Measurements from ENCODE around the gene ENTHD1. TPM values are rescaled to one million over a fixed set of nuclear protein-coding genes. Genes with fewer than 3 reads are reported as not detected.

Gene ENTHD1
- polyA plus RNA-seq, 1 experiment: not detected

GRCh38 chr22:39771486-39771885, 122.1 kb downstream of the ENTHD1 start:
- TF ChIP-seq CTCF (IDR thresholded peaks at IDR 0.05; ENCODE audit: low read depth, low read length): no peak
- ChIA-PET POLR2A (no interaction called here), CTCF (no interaction called here)
- peaks cover 27% of the 10 kb centered on the region for H3K27me3 ChIP-seq (ENCODE audit: control insufficient read depth, insufficient read depth, low read length)
- no peak for DNase-seq (ENCODE audit: low read depth, low spot score)
- no peaks in the 10 kb centered on the region for H3K9me3 ChIP-seq (ENCODE audit: control insufficient read depth, insufficient read depth, low read length)
- no peak overlapping the region for H3K27ac ChIP-seq (ENCODE audit: low read depth, low read length)
- H3K4me3 ChIP-seq (ENCODE audit: low read depth, low read length): no peak overlapping the region

GRCh38 chr22:39765661-39766060, 127.9 kb downstream of the ENTHD1 start:
- CTCF ChIA-PET: interaction anchor here (0.6 kb wide), 1 partner anchor 384 kb away, joined by 3 read pairs; no protein-coding TSS in a partner anchor
- no peak for TF ChIP-seq CTCF (IDR thresholded peaks at IDR 0.05; ENCODE audit: low read depth, low read length)
- Histone ChIP-seq H3K4me3 (ENCODE audit: low read depth, low read length) (no peak overlapping the region), H3K27me3 (ENCODE audit: control insufficient read depth, insufficient read depth, low read length) (peaks cover 13% of the 10 kb centered on the region), H3K27ac (ENCODE audit: low read depth, low read length) (no peak overlapping the region), H3K9me3 (ENCODE audit: control insufficient read depth, insufficient read depth, low read length) (no peaks in the 10 kb centered on the region)
- DNase-seq (ENCODE audit: low read depth, low spot score): no peak
- POLR2A ChIA-PET: no interaction called here

GRCh38 chr22:39765046-39765445, 128.5 kb downstream of the ENTHD1 start:
- no peak for DNase-seq (ENCODE audit: low read depth, low spot score)
- POLR2A ChIA-PET: no interaction called here
- CTCF ChIA-PET: no interaction called here
- peaks cover 10% of the 10 kb centered on the region for H3K27me3 ChIP-seq (ENCODE audit: control insufficient read depth, insufficient read depth, low read length)
- TF ChIP-seq CTCF (IDR thresholded peaks at IDR 0.05; ENCODE audit: low read depth, low read length): no peak
- no peaks in the 10 kb centered on the region for H3K9me3 ChIP-seq (ENCODE audit: control insufficient read depth, insufficient read depth, low read length)
- no peak overlapping the region for H3K27ac ChIP-seq (ENCODE audit: low read depth, low read length)
- H3K4me3 ChIP-seq (ENCODE audit: low read depth, low read length): no peak overlapping the region

GRCh38 chr22:39763276-39763675, 130.3 kb downstream of the ENTHD1 start:
- CTCF ChIA-PET: interaction anchor here (0.6 kb wide), 1 partner anchor 59 kb away, joined by 3 read pairs; no protein-coding TSS in a partner anchor
- DNase-seq (ENCODE audit: low read depth, low spot score): no peak
- Histone ChIP-seq H3K4me3 (ENCODE audit: low read depth, low read length) (no peak overlapping the region), H3K27ac (ENCODE audit: low read depth, low read length) (no peak overlapping the region), H3K9me3 (ENCODE audit: control insufficient read depth, insufficient read depth, low read length) (no peaks in the 10 kb centered on the region), H3K27me3 (ENCODE audit: control insufficient read depth, insufficient read depth, low read length) (peaks cover 6% of the 10 kb centered on the region)
- POLR2A ChIA-PET: interaction anchor here (0.6 kb wide), 1 partner anchor 265 kb away, joined by 4 read pairs; no protein-coding TSS in a partner anchor
- no peak for TF ChIP-seq CTCF (IDR thresholded peaks at IDR 0.05; ENCODE audit: low read depth, low read length)

- no peak for DNase-seq (ENCODE audit: low read depth, low spot score)
- POLR2A ChIA-PET: no interaction called here
- Histone ChIP-seq H3K27me3 (ENCODE audit: control insufficient read depth, insufficient read depth, low read length) (peaks cover 18% of the 10 kb centered on the region), H3K4me3 (ENCODE audit: low read depth, low read length) (no peak overlapping the region), H3K27ac (ENCODE audit: low read depth, low read length) (no peak overlapping the region), H3K9me3 (ENCODE audit: control insufficient read depth, insufficient read depth, low read length) (no peaks in the 10 kb centered on the region)
- CTCF ChIA-PET: interaction anchor here (1.4 kb wide), 1 partner anchor 274 kb away, joined by 4 read pairs; no protein-coding TSS in a partner anchor
- TF ChIP-seq CTCF (IDR thresholded peaks at IDR 0.05; ENCODE audit: low read depth, low read length): no peak
Observed at GRCh38 chr22:39750759-39751158, 142.8 kb downstream of the ENTHD1 start.

Measured in AG04450 (cell line).